ENCODE measurements around the gene TPCN1. TPM values are rescaled to one million over a fixed set of nuclear protein-coding genes. Genes with fewer than 3 reads are reported as not detected.

TPCN1 gene
- polyA plus RNA-seq, 1 experiment = 31.9 TPM

- no peaks in the 10 kb centered on the region for H3K27me3 ChIP-seq (ENCODE audit: control insufficient read depth, insufficient read depth, low read length)
- no peak overlapping the region for H3K4me3 ChIP-seq (ENCODE audit: low read depth, low read length)
- H3K36me3 ChIP-seq (ENCODE audit: control insufficient read depth, insufficient read depth, low read length) = peaks cover 5% of the 10 kb centered on the region
- TF ChIP-seq, protein P1, sequence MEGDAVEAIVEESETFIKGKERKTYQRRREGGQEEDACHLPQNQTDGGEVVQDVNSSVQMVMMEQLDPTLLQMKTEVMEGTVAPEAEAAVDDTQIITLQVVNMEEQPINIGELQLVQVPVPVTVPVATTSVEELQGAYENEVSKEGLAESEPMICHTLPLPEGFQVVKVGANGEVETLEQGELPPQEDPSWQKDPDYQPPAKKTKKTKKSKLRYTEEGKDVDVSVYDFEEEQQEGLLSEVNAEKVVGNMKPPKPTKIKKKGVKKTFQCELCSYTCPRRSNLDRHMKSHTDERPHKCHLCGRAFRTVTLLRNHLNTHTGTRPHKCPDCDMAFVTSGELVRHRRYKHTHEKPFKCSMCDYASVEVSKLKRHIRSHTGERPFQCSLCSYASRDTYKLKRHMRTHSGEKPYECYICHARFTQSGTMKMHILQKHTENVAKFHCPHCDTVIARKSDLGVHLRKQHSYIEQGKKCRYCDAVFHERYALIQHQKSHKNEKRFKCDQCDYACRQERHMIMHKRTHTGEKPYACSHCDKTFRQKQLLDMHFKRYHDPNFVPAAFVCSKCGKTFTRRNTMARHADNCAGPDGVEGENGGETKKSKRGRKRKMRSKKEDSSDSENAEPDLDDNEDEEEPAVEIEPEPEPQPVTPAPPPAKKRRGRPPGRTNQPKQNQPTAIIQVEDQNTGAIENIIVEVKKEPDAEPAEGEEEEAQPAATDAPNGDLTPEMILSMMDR (IDR thresholded peaks at IDR 0.05; ENCODE audit: insufficient read depth, low read depth, low read length) = no peak
- DNase-seq (ENCODE audit: low read depth) = no peak
- CTCF ChIA-PET = no interaction called here
- POLR2A ChIA-PET = no interaction called here
Observed at GRCh38 chr12:113237748-113238147, 16.5 kb downstream of the TPCN1 start.

DNA sequence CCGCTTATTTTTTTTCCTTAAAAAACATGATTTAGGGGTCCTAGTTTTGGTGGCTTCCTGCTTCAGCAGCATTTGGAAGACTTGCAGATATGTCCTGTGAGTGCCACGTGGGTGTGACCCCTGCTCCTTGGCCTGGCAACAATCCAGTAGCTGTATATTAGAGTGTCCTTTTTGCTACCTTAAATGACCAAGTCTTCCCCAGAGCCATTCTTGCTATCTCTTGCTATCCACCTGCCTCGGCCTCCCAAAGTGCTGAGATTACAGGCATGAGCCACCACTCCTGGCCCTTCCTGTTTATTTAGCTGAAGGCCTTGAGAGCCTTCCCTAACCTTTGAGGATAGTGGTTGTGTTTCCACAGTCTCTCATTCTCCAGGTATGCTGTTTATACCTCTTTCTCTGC lies 17.0 kb downstream of the TPCN1 start:
- Histone ChIP-seq H3K36me3 (ENCODE audit: control insufficient read depth, insufficient read depth, low read length) (peaks cover 3% of the 10 kb centered on the region; the same call in 1 of the 2 replicates), H3K4me3 (ENCODE audit: low read depth, low read length) (no peak overlapping the region), H3K27me3 (ENCODE audit: control insufficient read depth, insufficient read depth, low read length) (no peaks in the 10 kb centered on the region)
- DNase-seq (ENCODE audit: low read depth) = no peak
- POLR2A ChIA-PET = no interaction called here
- CTCF ChIA-PET = interaction anchor here (1.4 kb wide), 1 partner anchor 21 kb away, joined by 3 read pairs; no protein-coding TSS in a partner anchor
- TF ChIP-seq, protein P1 (IDR thresholded peaks at IDR 0.05; ENCODE audit: insufficient read depth, low read depth, low read length) = no peak

DNA sequence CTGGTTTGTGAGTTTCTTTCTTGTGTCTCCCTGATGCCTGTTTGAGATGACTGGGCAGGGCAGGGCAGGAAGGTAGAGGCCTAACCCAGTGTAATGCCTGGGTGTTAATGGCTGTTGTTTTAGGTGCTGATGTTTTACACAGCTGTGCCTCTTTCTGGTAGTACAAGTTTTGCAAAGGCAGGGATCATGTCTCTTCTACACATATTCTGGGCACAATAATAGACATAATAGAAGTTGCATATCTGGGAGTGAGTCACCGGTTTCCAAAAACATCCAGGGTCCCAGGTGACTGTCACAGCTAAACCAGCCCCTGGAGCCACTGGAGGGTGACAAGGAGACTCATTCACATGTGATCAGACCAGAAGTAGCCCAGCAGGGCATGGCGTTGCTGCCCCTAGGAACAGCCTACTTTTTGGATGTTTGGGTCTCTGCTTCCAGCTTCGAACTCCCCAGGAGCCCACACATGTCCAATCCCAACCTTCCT lies 18.1 kb downstream of the TPCN1 start:
- no peak overlapping the region for H3K4me3 ChIP-seq (ENCODE audit: low read depth, low read length)
- ChIA-PET CTCF (interaction anchor here (0.6 to 1.4 kb wide), 4 partner anchors 9 to 64 kb away, joined by 3 to 4 read pairs (median 3); no protein-coding TSS in a partner anchor), POLR2A (no interaction called here)
- H3K27me3 ChIP-seq (ENCODE audit: control insufficient read depth, insufficient read depth, low read length) = no peaks in the 10 kb centered on the region
- TF ChIP-seq, protein P1 (IDR thresholded peaks at IDR 0.05; ENCODE audit: insufficient read depth, low read depth, low read length) = no peak
- H3K36me3 ChIP-seq (ENCODE audit: control insufficient read depth, insufficient read depth, low read length) = peaks cover 2% of the 10 kb centered on the region; the same call in 1 of the 2 replicates
- DNase-seq (ENCODE audit: low read depth) = no peak

DNA sequence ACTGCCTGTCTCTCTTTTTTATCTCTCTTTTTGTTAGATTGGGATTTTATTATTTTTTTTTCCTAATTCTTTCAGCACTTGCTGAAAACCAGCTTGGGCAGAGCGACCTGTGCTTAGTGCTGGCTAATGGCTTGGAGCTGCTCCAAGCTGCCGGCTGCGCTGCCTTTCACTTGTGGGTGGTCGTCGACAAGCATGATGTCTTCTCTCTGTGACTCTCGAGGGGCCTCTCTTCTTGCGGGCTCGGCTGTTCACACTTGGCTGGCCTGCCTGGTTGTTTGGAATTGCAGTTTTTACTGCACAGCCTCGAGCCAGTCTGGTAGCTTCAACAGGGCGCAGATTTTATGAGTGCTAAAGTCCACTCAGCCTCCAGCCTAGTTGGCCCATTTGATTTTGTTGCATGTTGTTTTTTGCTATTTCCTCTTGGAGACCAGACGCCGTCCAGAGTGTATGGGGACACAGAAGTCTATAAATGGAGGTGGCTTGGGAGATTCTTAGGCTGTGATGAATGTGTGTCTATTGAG lies 18.6 kb downstream of the TPCN1 start:
- no peak for DNase-seq (ENCODE audit: low read depth)
- peaks cover 2% of the 10 kb centered on the region; the same call in 1 of the 2 replicates for H3K36me3 ChIP-seq (ENCODE audit: control insufficient read depth, insufficient read depth, low read length)
- ChIA-PET CTCF (interaction anchor here (0.6 to 1.4 kb wide), 5 partner anchors 10 to 51 kb away, joined by 3 to 4 read pairs (median 3); no protein-coding TSS in a partner anchor), POLR2A (no interaction called here)
- H3K27me3 ChIP-seq (ENCODE audit: control insufficient read depth, insufficient read depth, low read length) = no peaks in the 10 kb centered on the region
- no peak overlapping the region for H3K4me3 ChIP-seq (ENCODE audit: low read depth, low read length)
- TF ChIP-seq, protein P1 (IDR thresholded peaks at IDR 0.05; ENCODE audit: insufficient read depth, low read depth, low read length) = no peak

GRCh38 chr12:113240395-113240794 lies 19.1 kb downstream of the TPCN1 start:
- no peaks in the 10 kb centered on the region for H3K27me3 ChIP-seq (ENCODE audit: control insufficient read depth, insufficient read depth, low read length)
- no peak for DNase-seq (ENCODE audit: low read depth)
- TF ChIP-seq, protein P1 (IDR thresholded peaks at IDR 0.05; ENCODE audit: insufficient read depth, low read depth, low read length) = no peak
- H3K36me3 ChIP-seq (ENCODE audit: control insufficient read depth, insufficient read depth, low read length) = peaks cover 2% of the 10 kb centered on the region; the same call in 1 of the 2 replicates
- ChIA-PET POLR2A (interaction anchor here (0.7 kb wide), 1 partner anchor 1432 kb away, joined by 23 read pairs; no protein-coding TSS in a partner anchor), CTCF (interaction anchor here (1.0 to 1.2 kb wide), 3 partner anchors 12 to 46 kb away, joined by 3 to 4 read pairs (median 3); no protein-coding TSS in a partner anchor)
- no peak overlapping the region for H3K4me3 ChIP-seq (ENCODE audit: low read depth, low read length)

Data from BJ (cell line).